ENCODE results near the gene MINDY2.

Gene MINDY2

GRCh38 chr15:58760385-58761009 lies 10.6 kb upstream of the MINDY2 start:
- H2AFZ ChIP-seq (ENCODE audit: low read length): no peak overlapping the region

GRCh38 chr15:58761010-58761388 lies 10.1 kb upstream of the MINDY2 start:
- no peak for DNase-seq
- TF ChIP-seq CTCF (IDR thresholded peaks at IDR 0.05; ENCODE audit: low read length) (no peak), EZH2 (optimal IDR thresholded peaks at IDR 0.05; ENCODE audit: low read depth, low read length) (no peak), EZH2phosphoT487 (IDR thresholded peaks at IDR 0.05; ENCODE audit: low read length) (no peak)
- H3K4me1 ChIP-seq (ENCODE audit: low read length): peaks cover 6% of the 10 kb centered on the region
- H3K4me2 ChIP-seq (ENCODE audit: low read depth, low read length): no peak overlapping the region
- no peak overlapping the region for H3K4me3 ChIP-seq (ENCODE audit: low read length)
- H3K36me3 ChIP-seq (replicated peaks; ENCODE audit: insufficient read depth, low read length): no peaks in the 10 kb centered on the region
- H3K79me2 ChIP-seq (ENCODE audit: low read length): no peaks in the 10 kb centered on the region
- no peak overlapping the region for H3K9ac ChIP-seq (ENCODE audit: low read length)
- no peaks in the 10 kb centered on the region for H4K20me1 ChIP-seq (ENCODE audit: insufficient read depth, low read length)
- H3K9me2 ChIP-seq (replicated peaks; ENCODE audit: insufficient read depth, low read length): no peaks in the 10 kb centered on the region
- H3K27ac ChIP-seq (ENCODE audit: low read length): no peak overlapping the region
- no peaks in the 10 kb centered on the region for H3F3A ChIP-seq (ENCODE audit: insufficient read depth, low read length)
- H2AFZ ChIP-seq (ENCODE audit: low read length): no peak overlapping the region
- H3K9me3 ChIP-seq (replicated peaks; ENCODE audit: insufficient read depth, low read length): no peaks in the 10 kb centered on the region
- H3K27me3 ChIP-seq (replicated peaks; ENCODE audit: insufficient read depth, low read length): no peaks in the 10 kb centered on the region

More at GRCh38 chr15:58760385-58761009, 10.6 kb upstream of the MINDY2 start:
- Histone ChIP-seq H3K36me3 (replicated peaks; ENCODE audit: insufficient read depth, low read length) (no peaks in the 10 kb centered on the region), H3K9me2 (replicated peaks; ENCODE audit: insufficient read depth, low read length) (no peaks in the 10 kb centered on the region), H3K4me1 (ENCODE audit: low read length) (peaks cover 6% of the 10 kb centered on the region), H4K20me1 (ENCODE audit: insufficient read depth, low read length) (no peaks in the 10 kb centered on the region), H3K4me2 (ENCODE audit: low read depth, low read length) (no peak overlapping the region), H3K27ac (ENCODE audit: low read length) (no peak overlapping the region), H3F3A (ENCODE audit: insufficient read depth, low read length) (no peaks in the 10 kb centered on the region), H3K27me3 (replicated peaks; ENCODE audit: insufficient read depth, low read length) (no peaks in the 10 kb centered on the region), H3K79me2 (ENCODE audit: low read length) (no peaks in the 10 kb centered on the region), H3K9me3 (replicated peaks; ENCODE audit: insufficient read depth, low read length) (no peaks in the 10 kb centered on the region), H3K4me3 (ENCODE audit: low read length) (no peak overlapping the region), H3K9ac (ENCODE audit: low read length) (no peak overlapping the region)
- TF ChIP-seq CTCF (IDR thresholded peaks at IDR 0.05; ENCODE audit: low read length) (no peak), EZH2phosphoT487 (IDR thresholded peaks at IDR 0.05; ENCODE audit: low read length) (no peak), EZH2 (optimal IDR thresholded peaks at IDR 0.05; ENCODE audit: low read depth, low read length) (no peak)
- no peak for DNase-seq

GRCh38 chr15:58762285-58762684 lies 8.8 kb upstream of the MINDY2 start:
- Histone ChIP-seq H3K27me3 (replicated peaks; ENCODE audit: insufficient read depth, low read length) (no peaks in the 10 kb centered on the region), H3K79me2 (ENCODE audit: low read length) (no peaks in the 10 kb centered on the region), H3K4me2 (ENCODE audit: low read depth, low read length) (no peak overlapping the region), H4K20me1 (ENCODE audit: insufficient read depth, low read length) (no peaks in the 10 kb centered on the region), H3K4me1 (ENCODE audit: low read length) (peaks cover 6% of the 10 kb centered on the region), H3K4me3 (ENCODE audit: low read length) (no peak overlapping the region), H3K9ac (ENCODE audit: low read length) (no peak overlapping the region), H2AFZ (ENCODE audit: low read length) (no peak overlapping the region), H3K9me3 (replicated peaks; ENCODE audit: insufficient read depth, low read length) (no peaks in the 10 kb centered on the region), H3F3A (ENCODE audit: insufficient read depth, low read length) (no peaks in the 10 kb centered on the region), H3K27ac (ENCODE audit: low read length) (no peak overlapping the region), H3K9me2 (replicated peaks; ENCODE audit: insufficient read depth, low read length) (no peaks in the 10 kb centered on the region), H3K36me3 (replicated peaks; ENCODE audit: insufficient read depth, low read length) (no peaks in the 10 kb centered on the region)
- TF ChIP-seq EZH2 (optimal IDR thresholded peaks at IDR 0.05; ENCODE audit: low read depth, low read length): no peak
- TF ChIP-seq EZH2phosphoT487 (IDR thresholded peaks at IDR 0.05; ENCODE audit: low read length): no peak
- no peak for TF ChIP-seq CTCF (IDR thresholded peaks at IDR 0.05; ENCODE audit: low read length)
- no peak for DNase-seq
